ENCODE data around the gene C19orf73.

DNA sequence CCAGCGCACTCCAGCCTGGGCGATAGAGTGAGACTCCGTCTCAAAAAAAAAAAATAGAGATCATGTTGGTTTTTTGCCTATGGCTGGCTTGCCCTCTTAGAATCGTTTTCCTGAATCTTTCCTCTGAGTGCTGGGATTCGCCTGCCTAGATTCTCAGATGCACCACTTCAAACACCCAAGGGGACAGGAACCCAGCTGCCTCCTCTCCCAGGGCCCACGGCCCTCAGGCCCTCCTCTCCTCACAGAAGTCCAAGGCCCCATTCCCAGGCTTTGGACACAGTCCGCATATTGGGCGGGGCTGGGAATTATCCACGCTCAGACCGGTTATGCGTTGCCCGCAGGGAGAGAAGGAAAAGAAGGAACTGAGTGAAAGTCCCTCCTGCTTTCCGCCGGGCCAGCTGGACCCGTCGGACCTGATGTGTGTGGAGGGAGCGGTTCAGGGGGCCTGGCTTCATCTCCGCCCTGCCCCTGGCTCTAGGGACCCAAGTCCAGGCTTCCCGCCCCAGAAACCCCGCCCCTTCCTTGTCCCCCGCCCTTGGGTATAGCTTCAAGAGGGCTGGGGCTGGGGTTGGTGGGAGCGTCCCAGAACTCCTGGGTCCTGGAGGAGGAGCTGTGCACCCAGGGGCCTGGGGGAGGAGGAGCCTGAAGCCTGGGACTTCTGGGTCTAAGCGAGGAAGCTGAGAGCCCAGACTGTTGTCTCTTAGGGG lies 6.2 kb upstream of the C19orf73 start:
- TF ChIP-seq, protein P1, sequence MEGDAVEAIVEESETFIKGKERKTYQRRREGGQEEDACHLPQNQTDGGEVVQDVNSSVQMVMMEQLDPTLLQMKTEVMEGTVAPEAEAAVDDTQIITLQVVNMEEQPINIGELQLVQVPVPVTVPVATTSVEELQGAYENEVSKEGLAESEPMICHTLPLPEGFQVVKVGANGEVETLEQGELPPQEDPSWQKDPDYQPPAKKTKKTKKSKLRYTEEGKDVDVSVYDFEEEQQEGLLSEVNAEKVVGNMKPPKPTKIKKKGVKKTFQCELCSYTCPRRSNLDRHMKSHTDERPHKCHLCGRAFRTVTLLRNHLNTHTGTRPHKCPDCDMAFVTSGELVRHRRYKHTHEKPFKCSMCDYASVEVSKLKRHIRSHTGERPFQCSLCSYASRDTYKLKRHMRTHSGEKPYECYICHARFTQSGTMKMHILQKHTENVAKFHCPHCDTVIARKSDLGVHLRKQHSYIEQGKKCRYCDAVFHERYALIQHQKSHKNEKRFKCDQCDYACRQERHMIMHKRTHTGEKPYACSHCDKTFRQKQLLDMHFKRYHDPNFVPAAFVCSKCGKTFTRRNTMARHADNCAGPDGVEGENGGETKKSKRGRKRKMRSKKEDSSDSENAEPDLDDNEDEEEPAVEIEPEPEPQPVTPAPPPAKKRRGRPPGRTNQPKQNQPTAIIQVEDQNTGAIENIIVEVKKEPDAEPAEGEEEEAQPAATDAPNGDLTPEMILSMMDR (IDR thresholded peaks at IDR 0.05): no peak
- no peak for TF ChIP-seq POLR2AphosphoS5 (IDR thresholded peaks at IDR 0.05)

Data from prostate gland (tissue), 2 donors.